GM18517 (cell line): Measurements from ENCODE around the gene SERPINA5.

ENCODE experiments used
- ATAC-seq: cut with Tn5 transposase; IDR thresholded peaks from one replicate; pipeline ENCODE4 v1.9.1; 2021; ENCODE audit warnings: mild to moderate bottlenecking, moderate library complexity; ENCODE audit not compliant: unreplicated experiment

The SERPINA5 gene, protein sequence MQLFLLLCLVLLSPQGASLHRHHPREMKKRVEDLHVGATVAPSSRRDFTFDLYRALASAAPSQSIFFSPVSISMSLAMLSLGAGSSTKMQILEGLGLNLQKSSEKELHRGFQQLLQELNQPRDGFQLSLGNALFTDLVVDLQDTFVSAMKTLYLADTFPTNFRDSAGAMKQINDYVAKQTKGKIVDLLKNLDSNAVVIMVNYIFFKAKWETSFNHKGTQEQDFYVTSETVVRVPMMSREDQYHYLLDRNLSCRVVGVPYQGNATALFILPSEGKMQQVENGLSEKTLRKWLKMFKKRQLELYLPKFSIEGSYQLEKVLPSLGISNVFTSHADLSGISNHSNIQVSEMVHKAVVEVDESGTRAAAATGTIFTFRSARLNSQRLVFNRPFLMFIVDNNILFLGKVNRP

DNA sequence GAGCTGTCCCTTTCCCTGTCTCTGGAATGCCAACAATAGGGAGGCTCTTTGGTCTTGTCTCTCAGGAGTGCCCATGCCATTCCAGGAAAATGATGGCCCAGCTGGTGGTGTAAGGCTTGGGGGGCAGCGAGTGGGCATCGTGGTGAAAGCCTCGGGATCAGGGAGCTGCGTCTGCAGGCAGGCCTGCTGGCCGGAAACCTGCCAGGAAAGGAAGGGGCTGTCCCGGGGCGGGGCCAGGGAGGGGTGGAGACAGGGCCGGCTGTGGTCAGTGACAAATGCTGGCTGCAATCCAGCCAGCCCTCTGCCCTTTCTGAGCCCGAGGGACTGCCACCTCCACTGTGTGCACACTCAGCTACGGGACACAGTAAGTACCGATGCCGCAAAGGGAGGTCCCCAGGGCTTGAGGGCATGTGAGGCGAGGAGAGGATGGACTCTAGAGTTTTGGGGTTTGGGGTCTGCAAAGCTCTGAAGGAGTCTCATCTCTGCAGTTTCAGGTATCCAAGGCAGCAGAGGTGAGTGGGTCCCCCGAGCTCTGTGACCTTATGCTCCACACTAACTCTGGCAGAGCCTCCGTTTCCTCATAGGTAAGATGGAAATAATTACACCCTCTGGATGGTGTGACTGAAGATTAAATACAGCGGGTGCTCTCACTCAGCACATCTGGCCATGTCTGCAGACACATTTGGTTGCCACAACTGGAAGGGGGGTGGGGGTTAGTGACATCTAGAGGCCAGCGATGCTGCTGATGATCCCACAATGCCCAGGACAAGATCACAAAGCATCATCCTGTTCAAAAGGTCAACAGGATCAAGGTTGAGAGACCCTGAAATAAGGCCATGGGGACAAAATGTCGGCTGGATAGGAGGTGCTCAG, at the start of gene SERPINA5:
TSS of gene SERPINA5 (plus strand) at position 300 of the 873 bp plus-strand sequence. CDS start 5,937 bp downstream, outside the sequence.
- ATAC-seq = no peak

DNA sequence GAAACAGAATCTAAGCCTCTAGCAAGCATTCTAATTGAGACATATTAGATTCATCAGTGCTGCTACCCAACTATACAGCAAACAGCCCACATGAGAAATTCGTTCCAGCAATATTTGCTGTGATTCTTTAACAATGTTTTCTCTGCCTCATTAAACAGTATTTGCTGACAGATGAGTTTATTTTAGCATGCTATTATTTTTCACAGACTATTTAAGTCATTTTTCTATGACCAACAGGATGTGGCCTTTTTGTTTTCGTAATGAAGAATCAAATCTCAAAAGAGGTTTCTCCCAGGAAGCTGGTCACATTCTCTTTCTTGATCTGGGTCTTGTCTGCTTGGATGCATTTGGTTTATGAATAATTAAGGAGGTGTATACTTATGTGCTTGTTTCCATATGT, 48.8 kb upstream of the SERPINA5 start:
- no peak for ATAC-seq

DNA sequence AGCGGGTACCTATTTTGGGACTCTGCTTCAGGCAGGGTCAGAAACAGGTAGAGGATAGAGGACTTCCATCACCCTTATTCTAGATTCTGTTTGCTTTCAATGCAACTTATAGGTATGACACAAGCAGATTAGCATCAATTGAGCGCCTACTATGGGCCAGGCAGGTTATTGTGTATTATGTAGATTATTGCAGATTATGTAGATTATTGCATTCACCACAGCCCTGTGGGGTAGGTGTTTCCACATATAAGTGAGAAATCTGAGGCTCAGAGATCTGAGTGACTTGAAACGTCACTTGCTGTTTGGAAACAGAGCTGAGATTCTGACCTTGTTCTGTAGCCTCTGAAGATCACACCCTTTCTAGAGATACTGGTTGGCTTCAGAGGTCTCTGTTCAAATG, 45.7 kb upstream of the SERPINA5 start:
- no peak for ATAC-seq

DNA sequence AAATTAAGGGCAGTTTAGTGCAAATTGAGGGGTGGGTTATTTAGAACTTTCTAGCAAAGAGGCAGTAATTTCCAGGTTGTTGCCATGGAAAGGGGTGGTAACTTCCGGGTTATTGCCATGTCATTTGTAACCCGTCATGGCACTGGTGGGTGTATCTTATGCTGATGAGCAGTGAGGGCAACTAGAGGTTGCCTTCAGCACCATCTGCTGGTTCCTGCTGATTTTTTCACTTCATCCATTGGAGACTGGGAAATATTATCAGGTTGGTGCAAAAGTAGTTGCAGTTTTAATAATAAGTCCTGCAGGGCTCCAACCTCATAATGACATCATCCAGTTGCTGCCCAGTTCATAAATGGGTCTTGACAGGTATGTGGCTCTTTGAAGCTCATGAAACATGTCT, 44.4 kb upstream of the SERPINA5 start:
- no peak for ATAC-seq

DNA sequence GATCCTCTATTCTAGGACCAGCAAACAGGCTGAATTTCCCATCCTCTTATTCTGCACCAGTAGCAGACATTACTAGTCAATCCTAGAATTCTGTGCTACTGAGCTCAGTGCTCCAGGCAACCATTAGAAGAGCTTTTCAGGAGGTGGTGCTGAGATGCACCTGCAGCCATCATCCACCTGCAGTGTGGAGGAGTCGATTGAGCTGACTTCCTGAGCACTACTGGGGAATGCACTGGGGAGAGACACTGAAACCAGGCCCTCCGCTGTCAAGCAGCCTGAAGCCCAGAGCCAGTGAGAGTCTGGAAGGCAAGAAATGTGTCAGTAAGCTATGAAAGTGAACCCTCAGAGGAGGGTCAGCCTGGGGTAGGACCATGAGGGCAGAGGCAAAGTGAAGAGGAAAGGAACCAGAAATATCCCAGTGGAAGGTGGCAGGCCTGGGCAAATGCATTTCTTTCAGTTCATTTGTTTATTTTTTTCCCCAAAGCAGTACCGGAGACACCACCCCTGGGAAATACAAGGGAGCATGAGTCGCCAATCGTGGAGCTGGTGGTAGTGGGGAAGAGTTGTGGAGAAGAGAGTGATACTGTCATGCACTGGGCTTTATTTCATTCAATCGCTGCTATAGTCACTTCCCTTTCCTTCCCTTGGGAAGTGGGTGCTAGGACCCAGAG, 43.0 kb upstream of the SERPINA5 start:
- no peak for ATAC-seq

DNA sequence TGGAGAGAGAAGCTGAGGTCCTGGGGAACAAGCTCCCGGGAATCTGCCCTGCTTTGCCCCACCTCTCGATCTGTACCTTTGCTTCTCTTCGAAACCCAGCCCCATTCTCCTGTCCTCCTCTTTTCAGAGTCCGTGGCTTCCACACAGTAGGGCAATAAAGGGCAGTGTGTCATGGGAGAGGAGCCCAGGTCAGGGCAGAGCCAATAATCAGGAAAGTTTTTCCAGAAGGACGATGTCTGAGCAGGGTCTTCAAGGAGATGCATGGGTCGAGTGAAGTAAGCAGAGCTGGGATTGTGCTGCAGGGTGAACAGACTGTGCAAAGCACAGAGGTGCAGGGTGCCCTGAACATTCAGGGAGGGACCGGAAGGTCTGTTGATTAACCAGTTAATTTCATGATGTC, 42.0 kb upstream of the SERPINA5 start:
- ATAC-seq = no peak

DNA sequence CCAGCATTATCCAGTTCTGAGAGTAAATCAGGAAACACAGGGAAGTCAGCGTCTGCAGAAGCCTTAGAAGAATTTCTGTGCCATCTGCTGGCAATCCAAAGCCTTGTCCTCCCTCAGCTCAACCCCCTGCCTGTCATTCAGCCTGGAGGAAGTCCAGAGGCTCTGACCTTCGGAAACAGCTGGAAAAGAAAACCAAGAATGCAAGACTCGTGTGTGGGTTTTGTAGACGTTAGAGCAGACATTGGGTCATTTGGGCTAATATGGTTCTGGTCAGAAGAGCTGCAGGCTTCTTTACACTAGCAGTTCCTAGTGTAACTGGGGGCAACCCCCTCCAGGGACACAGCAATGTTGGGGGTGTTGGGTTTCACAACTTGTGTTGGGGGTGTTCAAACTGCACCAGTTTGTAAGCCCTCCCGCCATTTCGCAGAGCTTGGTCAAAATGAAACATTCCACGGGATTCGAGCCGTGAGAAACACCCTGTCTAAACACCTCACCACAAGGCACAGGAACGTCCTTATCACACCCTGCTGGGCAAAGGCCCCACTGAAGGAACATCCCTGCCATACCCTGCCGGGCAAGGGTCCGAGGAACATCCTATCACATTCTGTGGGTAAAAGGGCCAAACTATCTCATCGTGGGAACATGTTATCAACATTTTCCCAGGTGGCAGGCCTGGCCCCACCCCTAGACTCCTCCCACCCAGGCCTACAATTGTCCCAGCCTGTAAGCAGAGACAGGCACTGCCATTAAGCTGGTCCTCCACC, 41.0 kb upstream of the SERPINA5 start:
- no peak for ATAC-seq

DNA sequence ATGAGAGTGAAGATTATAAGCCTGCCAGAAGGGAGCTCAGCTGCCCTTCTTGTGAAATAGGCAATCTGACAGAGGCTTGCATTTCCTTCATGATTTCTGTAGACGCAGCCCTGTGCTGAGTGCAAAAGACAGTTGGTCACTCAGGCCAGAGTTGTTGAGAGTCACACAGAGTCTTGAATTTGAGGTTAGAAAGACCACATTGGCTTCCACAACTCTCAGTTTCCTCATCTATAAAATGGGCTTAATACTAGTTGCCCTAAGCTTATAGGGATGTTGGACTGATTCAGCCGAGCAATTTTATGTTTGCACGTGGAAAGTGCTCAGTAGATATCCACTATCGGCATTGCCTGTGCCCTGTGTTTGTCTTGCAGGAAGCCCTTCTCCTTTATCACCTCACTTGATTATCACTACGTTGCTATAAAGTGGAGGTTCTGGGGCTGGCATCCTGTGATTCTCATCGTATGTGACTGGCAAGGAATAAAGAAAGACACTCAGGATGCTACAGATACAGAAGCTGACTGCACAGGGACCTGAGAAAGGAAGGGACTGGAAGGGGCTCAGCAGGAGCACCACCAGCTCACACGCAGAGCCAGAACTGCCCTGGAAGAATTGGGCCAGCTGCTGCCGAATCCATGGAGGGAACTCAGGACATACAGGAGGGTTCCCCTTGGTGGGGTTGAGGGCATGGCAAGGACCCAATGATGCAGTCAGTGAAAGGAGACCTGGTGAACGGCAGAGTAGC, 39.8 kb upstream of the SERPINA5 start:
- no peak for ATAC-seq

DNA sequence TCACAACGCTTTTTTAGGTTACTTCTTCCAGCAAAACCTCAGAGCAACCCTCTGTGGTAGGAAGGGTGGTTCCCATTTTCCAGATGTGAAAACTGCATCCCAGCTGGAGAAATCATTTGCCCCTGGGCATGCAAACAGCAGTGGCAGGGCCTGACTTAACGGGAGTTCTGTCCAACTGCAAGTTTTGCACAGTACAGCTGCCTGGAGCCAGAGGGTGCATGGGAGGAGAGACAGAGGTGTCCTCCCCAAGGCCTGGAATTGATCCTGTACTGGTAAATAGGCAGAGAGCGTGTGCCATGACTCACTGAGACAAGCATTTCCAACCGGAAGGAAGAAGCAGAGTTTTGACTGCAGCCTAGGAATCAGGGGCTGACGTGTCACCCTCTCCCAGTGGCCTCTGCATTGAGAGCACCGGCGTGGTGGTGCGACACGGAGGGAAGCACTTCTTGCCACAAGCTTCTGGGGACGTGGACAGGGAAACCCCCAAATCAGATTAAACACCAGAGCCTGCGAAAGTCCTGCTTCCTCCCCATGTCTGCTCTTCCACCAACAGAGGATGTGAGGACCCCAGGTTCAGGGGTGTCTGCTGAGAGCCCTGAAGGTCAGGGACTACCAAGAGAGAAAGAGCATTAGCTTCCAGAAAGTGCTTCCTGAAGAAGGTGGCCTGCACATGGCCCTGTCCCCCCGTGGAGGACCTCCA, 39.0 kb upstream of the SERPINA5 start:
- ATAC-seq = no peak

DNA sequence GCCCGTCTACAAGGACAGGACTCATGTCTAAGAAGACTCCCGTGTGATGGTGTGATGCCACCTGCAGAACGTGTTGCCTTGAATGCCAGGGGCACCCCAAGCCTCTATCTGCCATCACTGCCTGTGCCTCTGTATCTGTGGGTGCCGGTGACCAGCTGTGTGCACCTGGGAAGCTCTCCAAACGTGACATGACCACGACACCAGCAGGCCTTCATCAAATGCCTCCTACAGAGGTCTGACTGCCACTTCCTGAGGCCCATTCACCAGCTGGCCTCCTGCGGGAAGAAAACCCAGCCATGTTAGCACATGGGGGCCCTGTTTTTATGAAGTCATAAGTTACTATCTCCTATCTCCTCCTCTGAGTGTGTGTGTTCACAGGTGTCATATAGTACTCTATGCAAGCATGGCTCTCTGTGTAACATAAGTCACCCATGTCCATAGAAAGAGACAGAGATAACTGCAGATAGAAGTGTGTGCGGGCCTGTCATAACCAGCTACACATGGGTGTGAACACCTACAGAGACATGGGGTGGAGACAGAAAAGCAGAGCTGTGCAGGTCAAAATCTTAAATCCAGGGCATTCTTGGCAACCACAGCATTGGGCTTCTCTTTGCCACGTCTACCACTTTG, 38.3 kb upstream of the SERPINA5 start:
- ATAC-seq = no peak

DNA sequence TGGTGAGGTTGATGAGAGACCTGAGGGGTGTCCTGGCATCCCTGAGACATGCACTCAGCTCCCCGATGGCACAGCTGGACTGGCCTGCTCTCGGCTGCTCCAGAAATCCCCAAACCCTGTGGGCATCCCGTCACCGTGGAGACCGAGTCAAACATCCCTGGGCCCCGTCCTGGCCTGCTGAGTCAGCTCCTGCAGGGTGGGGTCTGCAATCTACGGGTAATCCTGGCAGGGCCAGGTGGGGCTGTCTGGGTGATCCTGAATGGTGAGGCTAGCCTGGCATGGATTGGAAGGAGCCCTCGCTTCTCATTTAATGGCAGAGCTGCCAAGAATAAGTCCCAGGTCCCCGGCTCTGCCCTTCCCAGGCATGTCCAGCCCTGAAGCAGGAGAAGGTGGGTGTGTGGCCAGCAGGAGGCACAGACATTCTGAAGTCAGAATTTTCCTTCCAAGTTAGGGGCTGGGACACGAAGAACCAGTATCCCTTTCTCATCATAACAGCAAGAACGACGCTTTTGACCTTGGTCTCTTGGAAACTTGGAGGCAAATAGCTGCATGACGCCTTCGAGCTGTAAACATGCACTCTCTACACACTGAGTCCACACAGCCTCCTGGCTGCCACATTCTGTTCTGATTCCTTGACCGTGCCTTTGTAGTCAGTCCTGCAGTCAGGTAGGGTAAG, 37.6 kb upstream of the SERPINA5 start:
- ATAC-seq = no peak

DNA sequence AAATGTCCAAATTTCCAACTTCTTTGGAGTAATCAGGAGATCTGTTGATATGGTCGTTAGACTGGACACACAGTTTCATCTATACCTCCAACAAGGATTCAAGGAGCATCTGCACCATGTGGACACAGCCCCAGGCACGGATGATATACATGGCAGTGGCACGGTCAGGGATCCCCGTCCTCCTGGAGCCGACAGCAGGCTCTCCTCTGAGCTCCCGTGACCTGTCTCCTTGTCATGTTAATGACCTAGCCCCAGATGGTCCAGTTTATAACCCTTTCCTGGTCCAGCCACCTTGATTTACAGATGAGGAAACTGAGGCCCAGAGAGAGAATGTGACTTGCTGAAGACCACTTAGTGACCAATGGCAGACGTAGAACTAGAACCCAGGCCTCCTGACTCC, 36.5 kb upstream of the SERPINA5 start:
- no peak for ATAC-seq

DNA sequence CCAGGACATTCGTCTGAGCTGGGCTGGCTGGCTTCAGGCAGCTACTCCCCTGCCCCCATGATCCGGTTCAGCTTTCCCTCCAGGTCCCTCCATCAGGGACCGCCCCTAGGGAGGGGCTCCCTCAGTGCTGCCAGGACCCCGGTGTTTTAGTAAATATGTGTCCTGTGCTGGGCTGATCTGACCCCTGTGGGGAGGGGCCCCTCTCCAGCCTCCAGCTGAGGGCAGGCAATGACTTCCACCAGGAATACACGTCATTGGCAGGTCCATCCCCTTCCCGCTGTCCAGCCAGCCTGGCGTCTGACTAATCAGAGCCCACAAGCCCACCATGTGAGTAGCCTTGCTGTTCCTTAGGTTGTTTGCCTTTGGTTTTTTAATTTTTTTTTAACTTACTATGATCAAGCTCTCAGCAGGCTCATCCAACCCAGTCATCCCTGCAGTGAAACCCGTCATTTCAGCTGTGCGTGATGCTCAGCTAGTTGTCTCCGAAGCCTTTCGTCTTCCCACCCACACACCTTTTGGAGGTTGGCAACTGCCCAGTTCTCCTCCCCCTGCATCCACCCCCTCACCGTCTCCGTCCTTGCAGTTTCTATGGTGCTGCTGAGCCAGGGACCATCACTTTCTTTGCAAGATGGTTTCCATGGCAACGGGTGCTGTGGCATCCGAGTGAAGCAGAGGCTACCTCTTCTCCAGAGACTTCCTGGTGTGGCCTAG, 35.9 kb upstream of the SERPINA5 start:
- ATAC-seq = no peak

DNA sequence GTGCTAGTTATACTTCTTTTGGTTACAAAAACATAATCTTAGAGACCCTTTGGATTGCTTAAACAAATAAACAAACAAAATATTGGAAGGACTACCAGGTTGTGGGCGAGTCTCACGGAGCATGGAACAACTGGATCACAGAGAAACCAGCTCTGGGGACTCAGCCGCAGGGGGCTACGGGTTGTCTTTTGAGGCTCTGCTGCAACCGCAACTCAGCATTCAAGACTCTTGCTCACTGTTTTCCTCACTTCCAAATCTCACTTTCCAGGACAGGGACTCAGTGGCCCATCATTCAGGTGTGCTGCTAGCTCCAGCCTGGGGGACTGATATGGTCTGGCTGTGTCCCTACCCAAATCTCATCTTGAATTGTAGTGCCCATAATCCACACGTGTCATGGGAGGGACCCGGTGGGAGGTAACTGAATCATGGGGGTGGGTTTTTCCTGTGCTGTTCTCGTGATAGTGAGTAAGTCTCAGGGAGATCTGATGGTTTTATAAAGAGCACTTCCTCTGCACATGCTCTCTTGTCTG, 34.0 kb upstream of the SERPINA5 start:
- ATAC-seq = no peak

DNA sequence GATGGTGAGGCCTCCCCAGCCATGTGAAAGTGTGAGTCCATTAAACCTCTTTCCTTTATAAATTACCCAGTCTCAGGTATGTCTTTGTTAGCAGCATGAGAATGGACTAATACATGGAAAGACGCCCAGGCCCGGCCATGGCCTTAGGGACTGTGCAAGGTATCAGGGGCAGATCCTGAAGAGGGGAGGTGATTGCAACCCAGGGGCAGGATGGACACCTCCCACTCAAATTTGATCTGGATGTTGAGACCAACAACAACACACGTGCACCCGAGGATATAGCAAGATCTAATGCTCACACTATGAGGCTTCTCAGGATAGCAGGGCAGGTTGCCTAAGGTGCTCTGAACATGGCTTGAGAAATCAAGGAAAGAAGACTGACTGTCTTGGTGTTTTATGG, 33.5 kb upstream of the SERPINA5 start:
- no peak for ATAC-seq

DNA sequence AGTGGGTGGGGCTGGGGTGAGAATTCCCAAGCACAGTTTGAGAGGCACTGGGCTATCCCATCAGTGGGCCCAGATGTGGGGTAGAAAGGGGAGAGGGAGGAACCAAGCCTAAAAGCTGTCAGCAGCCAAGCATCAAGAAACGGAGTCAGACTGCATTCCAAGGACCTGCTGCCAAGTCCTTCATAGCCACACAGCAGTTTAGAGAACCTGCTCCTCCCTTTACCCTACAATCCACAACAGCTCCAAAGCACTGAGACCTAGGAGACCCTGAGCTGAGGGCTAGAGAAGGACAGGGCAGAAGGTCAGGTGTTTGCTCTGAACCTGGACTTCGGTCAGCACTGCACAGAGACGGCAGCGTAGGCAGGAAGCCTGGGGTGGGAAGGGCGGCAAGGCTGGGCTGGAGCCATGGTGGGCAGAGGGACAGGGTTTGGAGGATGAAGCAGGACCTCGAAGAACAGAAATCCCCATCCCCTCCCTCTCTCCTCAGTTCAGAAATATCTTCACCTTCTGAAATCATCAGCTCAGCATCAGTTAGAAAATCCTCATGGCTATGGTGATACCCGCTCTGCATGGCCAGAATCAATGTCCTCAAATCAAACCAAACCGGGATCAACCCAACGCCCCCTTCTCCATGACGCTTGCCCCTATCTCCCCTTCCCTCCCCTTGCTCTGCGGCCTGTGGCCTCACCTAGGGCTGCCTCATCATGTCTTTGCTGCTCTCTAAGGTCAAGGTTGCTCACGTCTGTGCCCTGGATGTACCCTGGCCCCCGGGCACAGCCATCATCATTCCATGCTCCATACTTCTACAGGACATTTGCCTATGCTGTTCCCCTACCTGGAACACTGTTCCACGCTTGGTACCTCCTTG, 32.9 kb upstream of the SERPINA5 start:
- no peak for ATAC-seq
